Measurements from ENCODE around the gene GIGYF2.
A peak's percentile ranks its signal among the peaks of the same experiment; 100 is the strongest.
"Not testable (repeated sequence)": the region's sequence is repeated elsewhere in the genome, so short reads cannot be mapped to it uniquely, and the experiment has no call there.

The GIGYF2 gene

GRCh38 chr2:232685391-232685790, 11.7 kb upstream of the GIGYF2 start:
- DNase-seq (ENCODE audit: low read depth, low spot score) = not testable (repeated sequence)

DNA sequence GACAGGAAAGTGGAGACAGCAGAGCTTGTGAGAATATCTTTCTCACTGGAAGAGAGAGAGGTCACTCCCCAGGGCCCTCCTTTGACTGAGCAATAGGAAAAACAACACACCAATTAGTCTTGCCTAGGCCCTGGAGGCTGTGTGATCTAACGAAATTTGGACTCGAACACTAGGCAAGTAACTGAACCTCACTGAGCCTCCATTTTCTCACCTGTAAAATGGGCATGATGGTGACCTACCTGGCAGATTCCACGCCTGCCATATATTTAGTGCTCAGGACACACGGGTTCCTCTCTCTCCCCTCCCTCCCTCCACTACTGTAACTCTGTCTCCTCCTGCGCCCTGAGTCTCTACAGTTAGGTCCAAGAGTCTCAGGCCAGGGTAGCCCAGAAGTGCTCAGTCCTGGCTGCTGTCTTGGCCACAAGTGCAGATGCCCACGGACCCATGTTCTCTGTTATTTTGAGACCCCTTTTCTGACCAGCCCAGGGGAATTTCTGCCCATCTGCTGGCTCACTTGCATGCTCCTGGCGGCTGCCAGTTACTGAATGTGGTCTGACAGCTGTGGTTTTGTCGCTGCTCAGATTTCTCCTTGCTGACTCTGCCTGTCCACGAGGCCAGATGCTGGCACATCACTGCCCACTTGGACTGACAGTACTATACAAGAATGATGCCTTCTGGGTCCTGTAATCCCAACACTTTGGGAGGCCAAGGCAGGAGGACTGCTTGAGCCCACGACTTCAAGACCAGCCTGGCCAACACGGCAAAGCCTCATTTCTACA, 9.6 kb upstream of the GIGYF2 start:
- no peak for DNase-seq (ENCODE audit: low read depth, low spot score)
- H3K27ac ChIP-seq = no peak overlapping the region

More at GRCh38 chr2:232685391-232685790, 11.7 kb upstream of the GIGYF2 start:
- not testable (repeated sequence) for H3K27ac ChIP-seq

DNA sequence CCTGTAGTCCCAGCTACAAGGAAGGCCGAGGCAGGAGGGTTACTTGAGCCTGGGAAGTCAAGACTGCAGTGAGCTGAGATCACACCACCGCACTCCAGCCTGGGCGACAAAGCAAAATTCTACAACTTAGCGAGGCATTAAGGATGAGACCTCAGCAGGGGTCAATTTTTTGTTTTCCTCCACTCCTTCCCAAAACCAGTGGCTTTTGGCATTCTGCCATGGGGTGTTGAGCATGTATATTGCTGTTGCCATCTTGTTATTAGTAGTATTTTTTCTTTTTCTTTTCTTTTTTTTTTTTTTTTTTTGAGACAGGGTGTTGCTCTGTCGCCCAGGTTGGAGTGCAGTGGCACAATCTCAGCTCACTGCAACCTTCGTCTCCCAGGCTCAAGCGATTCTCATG, 8.9 kb upstream of the GIGYF2 start:
- DNase-seq (ENCODE audit: low read depth, low spot score) = no peak
- H3K27ac ChIP-seq = no peak overlapping the region

- no peak overlapping the region for H3K27ac ChIP-seq
- no peak for DNase-seq (ENCODE audit: low read depth, low spot score)
Observed at GRCh38 chr2:232689152-232689910, 7.8 kb upstream of the GIGYF2 start.

- not testable (repeated sequence) for H3K27ac ChIP-seq; DNase-seq (ENCODE audit: low read depth, low spot score)
Observed at GRCh38 chr2:232691117-232691516, 6.0 kb upstream of the GIGYF2 start.

GRCh38 chr2:232693344-232693743, 3.8 kb upstream of the GIGYF2 start:
- no peak overlapping the region for H3K27ac ChIP-seq
- no peak for DNase-seq (ENCODE audit: low read depth, low spot score)

DNA sequence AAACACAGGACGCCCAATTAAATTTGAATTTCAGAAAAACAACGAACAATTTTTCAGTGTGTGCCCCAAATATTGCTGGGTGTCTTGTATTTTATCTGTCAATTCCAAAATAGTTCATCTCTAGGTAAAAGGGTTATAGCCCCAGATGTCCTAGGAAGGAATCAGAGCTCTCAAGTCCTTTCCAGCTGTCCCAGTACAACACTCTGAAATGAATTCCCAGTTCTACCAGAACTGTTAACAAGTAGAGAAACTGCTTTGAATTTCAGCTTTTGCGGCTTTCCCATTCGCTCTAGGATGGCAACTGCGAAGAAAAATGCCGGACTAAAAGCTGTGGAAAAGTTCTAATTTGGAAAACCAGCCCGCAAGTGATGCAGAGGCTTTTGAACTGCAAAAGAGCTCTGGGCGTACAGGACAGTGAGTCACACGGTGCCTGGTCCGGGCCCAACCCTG, 497 bp upstream of the GIGYF2 start:
- no peak for DNase-seq (ENCODE audit: low read depth, low spot score)
- peak overlapping the region; percentile 79 for H3K27ac ChIP-seq

GRCh38 chr2:232697807-232698110, 628 bp downstream of the GIGYF2 start:
- H3K27ac ChIP-seq = peak overlapping the region; percentile 79
- DNase-seq (ENCODE audit: low read depth, low spot score) = no peak

DNA sequence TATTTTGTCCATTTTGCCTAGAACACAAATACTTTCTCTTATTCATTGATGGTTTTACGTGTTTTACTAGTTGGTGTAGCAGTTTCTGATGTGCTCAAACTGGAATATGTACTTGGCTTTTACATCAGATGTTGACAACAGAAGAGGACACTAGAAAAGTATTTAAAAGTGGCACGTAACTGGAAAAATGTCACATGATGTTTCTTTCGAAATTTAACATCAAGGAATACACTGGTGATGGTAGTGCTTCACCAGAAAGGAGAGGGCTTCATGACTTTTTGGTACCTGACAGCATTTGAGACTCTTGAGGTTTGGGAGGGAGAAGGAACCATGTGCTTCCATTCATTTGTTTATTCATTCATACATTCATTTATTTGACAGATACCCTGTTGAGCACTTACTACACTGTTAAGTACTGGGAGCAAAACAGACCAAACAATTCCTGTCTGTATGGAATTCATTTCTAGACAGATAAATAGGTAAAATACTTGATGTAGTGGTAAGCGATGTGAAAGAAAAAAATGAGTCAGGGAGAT, 1.5 kb downstream of the GIGYF2 start:
- H3K27ac ChIP-seq = no peak overlapping the region
- DNase-seq (ENCODE audit: low read depth, low spot score) = no peak

GRCh38 chr2:232699110-232699509, 2.0 kb downstream of the GIGYF2 start:
- no peak overlapping the region for H3K27ac ChIP-seq
- no peak for DNase-seq (ENCODE audit: low read depth, low spot score)

- H3K27ac ChIP-seq = no peak overlapping the region
- no peak for DNase-seq (ENCODE audit: low read depth, low spot score)
Observed at GRCh38 chr2:232700154-232700553, 3.0 kb downstream of the GIGYF2 start.

GRCh38 chr2:232707076-232707475, 9.9 kb downstream of the GIGYF2 start:
- no peak for DNase-seq (ENCODE audit: low read depth, low spot score)
- no peak overlapping the region for H3K27ac ChIP-seq

DNA sequence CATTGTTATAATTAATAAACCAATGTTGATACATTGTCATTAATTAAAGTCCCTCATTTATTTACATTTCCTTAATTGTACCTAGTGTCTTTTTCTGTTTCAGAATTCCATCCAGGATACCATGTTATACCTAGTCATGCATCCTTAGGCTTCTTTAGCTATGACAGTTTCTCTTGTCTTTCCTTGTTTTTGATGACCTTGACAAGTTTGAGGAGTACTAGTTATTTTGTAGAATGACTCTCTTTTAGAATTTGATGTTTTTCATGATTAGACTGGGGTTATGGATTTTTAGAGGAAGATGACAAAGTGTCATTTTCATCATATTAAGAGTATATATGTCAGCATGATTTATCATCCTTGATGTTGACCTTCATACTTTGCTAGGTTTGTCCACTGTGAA, 16.4 kb downstream of the GIGYF2 start:
- DNase-seq (ENCODE audit: low read depth, low spot score) = no peak

DNA sequence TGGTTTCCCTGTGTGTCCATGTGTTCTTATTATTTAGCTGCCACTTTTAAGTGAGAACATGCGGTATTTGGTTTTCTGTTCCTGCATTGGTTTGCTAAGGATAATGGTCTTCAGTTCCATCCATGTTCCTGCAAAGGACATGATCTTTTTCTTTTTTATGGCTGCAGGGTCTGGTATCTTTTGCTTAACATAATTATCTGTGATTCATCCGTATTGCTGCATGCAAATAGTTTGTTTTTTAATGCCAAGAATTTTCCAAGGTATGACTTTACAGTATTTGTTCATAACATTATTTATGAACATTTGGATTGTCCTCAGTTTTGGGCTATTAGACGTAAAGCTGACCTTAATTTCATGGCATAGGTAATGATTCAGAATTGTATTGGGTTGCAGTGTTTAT, 17.8 kb downstream of the GIGYF2 start:
- no peak overlapping the region for H3K27ac ChIP-seq
- DNase-seq (ENCODE audit: low read depth, low spot score) = no peak

More for the DNA sequence above, 16.4 kb downstream of the GIGYF2 start:
- H3K27ac ChIP-seq = no peak overlapping the region

DNA sequence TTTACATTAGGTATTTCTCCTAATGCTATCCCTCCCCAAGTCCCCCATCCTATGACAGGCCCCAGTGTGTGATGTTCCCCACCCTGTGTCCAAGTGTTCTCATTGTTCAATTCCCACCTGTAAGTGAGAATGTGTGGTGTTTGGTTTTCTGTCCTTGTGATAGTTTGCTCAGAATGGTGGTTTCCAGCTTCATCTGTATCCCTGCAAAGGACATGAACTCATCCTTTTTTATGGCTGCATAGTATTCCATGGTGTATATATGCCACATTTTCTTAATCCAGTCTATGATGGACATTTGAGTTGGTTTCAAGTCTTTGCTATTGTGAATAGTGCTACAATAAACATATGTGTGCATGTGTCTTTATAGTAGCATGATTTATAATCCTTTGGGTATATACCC, 22.9 kb downstream of the GIGYF2 start:
- not testable (repeated sequence) for DNase-seq (ENCODE audit: low read depth, low spot score); H3K27ac ChIP-seq

DNA sequence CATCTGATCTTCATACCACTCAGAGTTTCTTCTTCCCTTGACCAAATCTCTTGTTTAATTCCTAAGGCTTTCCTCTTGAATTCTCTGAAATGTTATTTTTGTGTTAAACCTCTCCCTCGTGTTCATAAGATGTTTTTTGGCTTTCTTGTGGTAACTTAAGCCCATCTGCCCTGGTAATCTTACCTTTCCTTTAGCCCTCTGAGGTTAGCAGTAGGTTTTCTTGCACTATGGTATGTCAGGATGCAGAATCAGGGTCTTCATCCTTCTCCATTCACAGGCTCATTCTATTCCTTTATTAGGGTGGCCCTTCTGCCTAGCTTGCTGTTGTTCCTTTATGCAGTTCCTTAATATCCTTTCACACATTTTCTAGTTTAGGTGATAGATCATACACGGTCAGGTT, 24.1 kb downstream of the GIGYF2 start:
- DNase-seq (ENCODE audit: low read depth, low spot score) = no peak

DNA sequence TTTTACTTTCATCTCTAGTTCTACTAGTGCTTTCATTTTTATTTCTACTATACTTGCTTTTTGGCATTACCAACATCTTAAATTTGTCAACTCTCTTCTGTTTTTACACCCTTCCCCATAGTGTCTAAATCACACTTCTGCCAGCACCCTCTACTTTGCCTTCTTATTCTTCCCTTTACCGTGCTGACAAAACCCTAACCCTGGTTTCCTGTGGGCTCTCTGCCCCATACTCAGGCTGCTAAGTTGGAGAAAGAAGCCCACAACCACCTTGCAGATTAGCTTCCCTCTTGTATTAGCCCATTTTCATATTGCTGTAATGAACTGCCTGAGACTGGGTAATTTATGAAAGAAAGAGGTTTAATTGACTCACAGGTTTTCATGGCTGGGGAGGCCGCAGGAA, 24.8 kb downstream of the GIGYF2 start:
- no peak overlapping the region for H3K27ac ChIP-seq
- no peak for DNase-seq (ENCODE audit: low read depth, low spot score)

More for the DNA sequence above, 24.1 kb downstream of the GIGYF2 start:
- no peak overlapping the region for H3K27ac ChIP-seq

GRCh38 chr2:232723027-232723426, 25.9 kb downstream of the GIGYF2 start:
- no peak for DNase-seq (ENCODE audit: low read depth, low spot score)
- no peak overlapping the region for H3K27ac ChIP-seq

GRCh38 chr2:232728785-232729184, 31.7 kb downstream of the GIGYF2 start:
- H3K27ac ChIP-seq = no peak overlapping the region
- DNase-seq (ENCODE audit: low read depth, low spot score) = no peak

- DNase-seq (ENCODE audit: low read depth, low spot score) = no peak
Observed at GRCh38 chr2:232731470-232731869, 34.3 kb downstream of the GIGYF2 start.

GRCh38 chr2:232741294-232741693, 44.2 kb downstream of the GIGYF2 start:
- DNase-seq (ENCODE audit: low read depth, low spot score) = no peak
- H3K27ac ChIP-seq = no peak overlapping the region

More at GRCh38 chr2:232731470-232731869, 34.3 kb downstream of the GIGYF2 start:
- H3K27ac ChIP-seq = no peak overlapping the region

Data from epithelial cell of prostate (primary cell).